HG03432 (cell line): ENCODE data around the gene FBLIM1.
"Not testable (repeated sequence)": the region's sequence is repeated elsewhere in the genome, so short reads cannot be mapped to it uniquely, and the experiment has no call there.

Source experiments
- ATAC-seq: cut with Tn5 transposase; IDR thresholded peaks from one replicate; pipeline ENCODE4 v1.9.1; 2021; ENCODE audit warnings: mild to moderate bottlenecking, moderate library complexity; ENCODE audit not compliant: unreplicated experiment

FBLIM1 gene

DNA sequence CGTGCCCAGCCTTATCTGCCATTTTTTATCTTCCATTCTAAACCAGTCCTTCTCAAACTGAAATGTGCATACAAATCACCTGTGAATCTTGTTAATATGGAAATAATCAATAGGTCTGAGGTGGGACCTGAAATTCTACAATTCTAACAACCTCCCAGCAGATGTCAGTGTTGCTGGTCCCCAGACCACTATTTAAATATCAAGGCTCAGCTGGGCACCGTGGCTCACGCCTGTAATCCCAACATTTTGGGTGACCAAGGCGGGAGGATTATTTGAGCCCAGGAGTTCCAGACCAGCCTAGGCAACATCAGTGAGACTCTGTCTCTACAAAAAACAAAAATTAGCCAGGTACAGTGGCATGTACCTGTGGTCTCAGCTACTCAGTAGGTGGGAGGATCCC lies 44.8 kb downstream of the FBLIM1 start:
- no peak for ATAC-seq

DNA sequence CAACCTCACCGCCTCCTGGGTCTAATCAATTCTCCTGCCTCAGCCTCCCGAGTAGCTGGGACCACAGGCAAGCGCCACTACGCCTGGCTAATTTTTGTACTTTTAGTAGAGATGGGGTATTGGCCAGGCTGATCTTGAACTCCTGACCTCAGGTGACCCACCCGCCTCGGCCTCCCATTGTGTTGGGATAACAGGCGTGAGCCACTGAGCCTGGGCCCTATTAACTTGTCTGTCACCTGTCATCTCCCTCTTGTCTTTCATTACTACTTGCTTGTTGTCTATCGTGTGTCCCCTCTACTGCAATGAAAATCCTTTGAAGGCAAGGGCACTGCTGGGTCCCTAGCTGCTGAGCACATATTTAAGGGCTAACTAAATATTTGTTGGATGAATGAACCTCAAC lies 45.5 kb downstream of the FBLIM1 start:
- ATAC-seq: no peak

DNA sequence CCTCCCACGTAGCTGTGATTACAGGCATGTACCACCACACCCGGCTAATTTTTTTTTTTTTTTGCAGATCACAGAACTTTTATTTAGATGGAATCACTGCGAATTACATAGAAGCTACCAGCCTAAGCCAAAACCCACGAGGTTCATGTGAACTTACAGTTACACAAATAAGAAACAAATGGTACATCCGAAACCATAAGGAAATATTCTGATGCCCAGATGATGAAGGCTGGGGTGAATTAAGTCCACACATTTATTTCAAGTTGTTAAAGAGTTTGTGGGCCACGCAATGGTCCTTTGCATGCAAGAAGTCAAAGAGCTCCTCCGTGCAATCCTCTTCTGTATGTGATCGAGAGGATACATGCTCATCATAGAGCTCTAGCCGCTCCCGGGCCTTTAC lies 48.5 kb downstream of the FBLIM1 start:
- ATAC-seq: no peak

DNA sequence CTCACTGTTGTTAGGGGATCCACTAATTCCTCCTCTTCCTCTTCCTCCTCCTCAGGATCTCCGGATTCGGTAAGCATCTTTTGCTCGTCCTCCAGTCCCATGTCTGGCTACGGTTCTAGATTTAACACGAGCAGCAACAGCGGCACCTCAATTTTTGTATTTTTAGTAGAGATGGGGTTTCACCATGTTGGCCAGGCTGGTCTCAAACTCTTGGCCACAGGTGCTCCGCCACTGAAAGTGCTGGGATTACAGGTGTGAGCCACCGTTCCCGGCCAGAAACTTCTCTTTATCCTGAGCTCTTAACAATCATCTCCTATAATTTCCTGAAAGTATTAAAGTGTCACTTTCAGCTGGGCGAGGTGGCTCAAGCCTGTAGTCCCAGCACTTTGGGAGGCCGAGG lies 49.0 kb downstream of the FBLIM1 start, which contains the start of gene UQCRHL:
UQCRHL (minus strand) TSS at position 101 of the 400 bp plus-strand sequence; CDS start at position 101, 0 bp downstream.
- not testable (repeated sequence) for ATAC-seq

DNA sequence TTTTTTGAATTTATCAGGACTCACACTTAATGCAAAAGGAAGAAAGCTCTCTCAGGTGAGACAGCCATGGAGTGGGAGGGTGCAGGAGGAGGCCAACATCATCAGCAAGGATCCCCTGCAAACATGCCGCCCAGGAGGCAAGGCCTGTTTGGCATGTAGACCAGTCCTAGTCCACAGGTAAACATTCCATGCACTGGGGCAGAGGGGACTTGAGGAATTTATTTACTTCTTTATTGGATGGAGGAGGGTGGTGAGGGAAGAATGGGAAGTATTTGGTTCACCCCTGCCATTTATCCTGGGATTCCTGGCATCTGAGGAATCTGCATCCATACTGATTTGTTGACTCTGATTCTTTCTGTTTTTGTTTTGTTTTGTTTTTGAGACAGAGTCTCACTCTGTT lies 50.4 kb downstream of the FBLIM1 start:
- ATAC-seq: no peak

DNA sequence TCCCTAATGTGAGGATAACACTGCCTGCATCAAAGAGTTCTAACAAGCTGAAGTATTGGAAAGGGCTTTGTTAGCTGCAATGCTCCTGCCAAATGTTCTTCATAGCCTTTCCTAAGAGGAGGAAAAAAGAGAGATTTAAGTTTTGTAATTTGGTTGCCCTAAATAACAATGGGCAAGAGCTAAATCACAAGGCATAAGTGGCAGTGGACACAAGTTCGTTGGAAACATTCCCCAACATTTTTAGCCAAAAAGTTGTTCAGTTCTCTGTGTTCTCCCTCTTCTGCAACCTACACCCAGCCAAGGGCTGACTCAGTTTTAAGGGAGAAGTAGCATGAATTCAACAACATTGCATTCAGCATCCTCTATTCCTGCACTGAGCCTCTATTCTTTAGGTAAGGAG lies 51.5 kb downstream of the FBLIM1 start:
- no peak for ATAC-seq

DNA sequence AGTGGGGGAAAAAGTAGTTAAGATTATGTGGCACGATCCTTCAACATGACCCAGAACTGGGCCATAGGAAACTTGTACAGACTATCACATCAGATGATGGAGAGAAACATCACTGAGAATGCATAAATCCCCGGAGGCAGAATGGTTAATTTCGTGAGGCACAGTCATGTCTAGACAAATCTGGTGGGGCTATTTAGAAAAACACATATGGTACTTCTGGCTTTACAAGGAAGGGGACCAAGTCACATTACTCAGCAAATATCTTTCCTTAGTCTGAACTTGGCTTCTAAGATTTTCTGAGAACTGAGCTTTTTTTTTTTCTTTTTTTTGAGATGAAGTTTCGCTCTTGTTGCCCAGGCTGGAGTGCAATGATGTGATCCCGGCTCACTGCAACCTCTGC lies 58.1 kb downstream of the FBLIM1 start:
- ATAC-seq: no peak

DNA sequence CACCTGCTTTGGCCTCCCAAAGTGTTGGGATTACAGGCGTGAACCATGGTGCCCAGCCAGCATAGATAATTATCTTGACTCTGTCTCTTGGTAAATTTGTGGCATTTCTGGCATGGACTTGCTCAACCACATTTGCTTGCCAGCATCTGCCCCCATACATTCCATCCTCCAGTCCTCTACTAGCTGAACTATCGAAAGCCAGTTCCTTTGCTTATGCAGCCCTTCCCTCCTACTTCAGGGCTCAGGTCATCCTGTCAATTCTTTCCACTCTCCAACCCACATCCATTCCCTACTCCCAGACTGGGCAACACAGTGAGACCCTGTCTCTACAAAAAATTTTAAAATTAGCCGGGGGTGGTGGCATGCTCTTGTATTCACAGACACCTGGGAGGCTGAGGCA lies 61.9 kb downstream of the FBLIM1 start:
- ATAC-seq: no peak

DNA sequence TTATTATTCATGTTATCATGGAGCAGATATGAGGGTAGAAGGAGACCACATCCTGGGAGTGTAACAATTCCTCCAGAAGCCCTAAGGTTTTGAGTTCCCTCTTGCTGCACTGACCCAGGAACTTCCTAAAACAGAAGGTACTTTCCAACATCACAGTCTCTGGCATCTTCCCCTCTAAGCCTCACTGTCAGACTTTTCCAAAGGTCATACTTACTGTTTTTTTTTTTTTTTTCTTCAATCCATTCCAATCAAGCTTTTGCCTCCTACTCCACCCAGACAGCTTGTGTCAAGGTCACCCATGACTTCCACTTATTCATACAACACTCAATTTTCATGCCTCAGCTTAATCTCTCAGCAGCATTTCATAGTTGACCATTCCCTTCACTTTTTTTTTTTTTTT lies 67.2 kb downstream of the FBLIM1 start:
- no peak for ATAC-seq

DNA sequence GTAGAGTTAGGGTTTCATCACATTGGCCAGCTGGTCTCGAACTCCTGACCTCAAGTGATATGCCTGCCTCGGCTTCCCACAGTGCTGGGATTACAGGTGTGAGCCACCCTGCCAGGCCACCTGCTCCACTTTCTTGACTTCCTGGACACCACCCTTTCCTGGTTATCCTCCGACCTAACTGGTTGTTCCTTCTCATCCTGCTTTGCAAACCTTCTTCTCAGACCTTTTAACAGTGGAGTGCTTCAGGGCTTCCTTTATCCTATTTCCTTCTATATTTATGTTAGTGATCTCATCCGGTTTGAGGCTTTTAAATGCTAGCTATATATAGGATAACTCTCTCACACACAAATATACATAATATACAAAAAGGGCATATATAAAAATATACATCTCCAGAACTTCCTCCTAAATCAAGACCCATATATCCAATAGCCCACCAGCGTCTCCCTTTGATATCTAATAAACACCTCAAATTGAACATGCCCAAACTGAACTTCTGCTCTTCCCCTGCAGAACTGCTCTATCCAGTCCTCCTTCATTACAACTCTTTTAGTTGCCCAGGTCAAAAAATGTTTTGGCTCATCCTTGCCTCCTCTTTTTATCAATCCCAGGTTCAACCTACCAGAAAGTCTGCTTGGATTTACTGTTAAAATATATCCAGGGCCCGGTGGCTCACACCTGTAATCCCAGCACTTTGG lies 68.4 kb downstream of the FBLIM1 start:
- no peak for ATAC-seq

DNA sequence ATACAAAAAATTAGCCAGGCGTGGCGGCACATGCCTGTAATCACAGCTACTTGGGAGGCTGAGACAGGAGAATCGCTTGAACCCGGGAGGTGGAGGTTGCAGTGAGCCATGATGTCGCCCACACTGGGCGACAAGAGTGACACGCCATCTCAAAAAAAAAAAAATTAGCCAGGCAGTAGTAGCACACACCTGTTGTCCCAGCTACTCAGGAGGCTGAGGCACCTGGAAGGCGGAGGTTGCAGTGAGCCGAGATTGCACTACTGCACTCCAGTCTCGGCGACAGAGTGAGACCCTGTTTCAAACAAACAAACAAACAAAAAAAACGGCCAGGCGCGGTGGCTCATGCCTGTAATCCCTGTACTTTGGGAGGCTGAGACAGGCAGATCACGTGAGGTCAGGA lies 69.0 kb downstream of the FBLIM1 start:
- ATAC-seq: not testable (repeated sequence)

DNA sequence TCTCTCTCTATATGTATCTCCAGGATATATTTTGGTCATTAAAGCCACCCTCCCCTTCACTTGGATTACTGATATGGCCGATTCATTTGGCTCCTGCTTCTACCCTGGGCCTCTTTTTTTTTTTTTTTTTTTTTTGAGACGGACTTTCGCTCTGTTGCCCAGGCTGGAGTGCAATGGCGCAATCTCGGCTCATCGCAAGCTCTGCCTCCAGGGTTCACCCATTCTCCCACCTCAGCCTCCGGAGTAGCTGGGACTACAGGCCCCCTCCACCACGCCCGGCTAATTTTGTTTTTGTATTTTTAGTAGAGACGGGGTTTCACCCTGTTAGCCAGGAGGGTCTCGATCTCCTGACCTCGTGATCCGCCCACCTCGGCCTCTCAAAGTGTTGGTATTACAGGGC lies 70.3 kb downstream of the FBLIM1 start:
- not testable (repeated sequence) for ATAC-seq

DNA sequence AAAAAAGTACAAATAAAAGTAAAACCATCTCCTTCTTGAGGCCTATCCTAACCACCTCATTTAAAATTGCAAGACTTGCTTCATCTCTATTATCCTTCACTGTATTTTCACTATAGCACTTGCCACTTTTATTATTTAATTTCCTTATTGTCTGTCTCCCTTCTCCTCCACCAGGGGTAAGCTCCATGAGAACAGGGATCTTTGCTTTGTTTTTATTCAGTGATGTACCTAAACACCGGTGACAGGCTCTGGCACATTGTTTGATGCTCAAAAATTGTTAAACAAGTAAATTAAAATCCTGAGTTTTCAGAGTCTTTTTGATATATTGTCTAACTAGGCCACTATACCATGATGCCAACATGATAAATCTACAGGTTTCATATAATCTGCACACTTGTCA lies 71.7 kb downstream of the FBLIM1 start:
- ATAC-seq: no peak

DNA sequence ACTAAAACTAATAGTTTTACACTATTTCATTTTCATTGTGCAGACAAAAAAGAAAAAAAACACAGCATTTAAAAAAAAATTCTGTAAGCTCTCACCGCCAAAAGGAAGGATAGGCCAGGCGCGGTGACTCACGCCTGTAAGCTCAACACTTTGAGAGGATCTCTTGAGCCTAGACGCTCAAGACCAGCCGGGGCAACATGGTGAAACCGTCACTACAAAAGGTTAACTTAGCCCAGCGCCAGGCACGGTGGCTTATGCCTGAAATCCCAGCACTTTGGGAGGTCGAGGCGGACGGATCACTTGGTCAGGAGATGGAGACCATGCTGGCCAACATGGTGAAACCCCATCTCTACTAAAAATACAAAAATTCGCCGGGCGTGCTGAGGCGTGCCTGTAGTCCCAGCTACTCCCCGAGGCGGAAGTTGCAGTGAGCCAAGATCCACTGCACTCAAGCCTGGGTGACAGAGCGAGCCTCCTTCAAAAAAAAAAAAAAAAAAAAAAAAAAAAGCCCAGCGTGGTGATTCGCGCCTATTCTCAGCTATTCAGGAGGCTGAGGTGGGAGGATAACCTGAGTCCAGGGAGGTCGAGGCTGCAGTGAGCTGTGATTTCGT lies 74.6 kb downstream of the FBLIM1 start:
- ATAC-seq: no peak

DNA sequence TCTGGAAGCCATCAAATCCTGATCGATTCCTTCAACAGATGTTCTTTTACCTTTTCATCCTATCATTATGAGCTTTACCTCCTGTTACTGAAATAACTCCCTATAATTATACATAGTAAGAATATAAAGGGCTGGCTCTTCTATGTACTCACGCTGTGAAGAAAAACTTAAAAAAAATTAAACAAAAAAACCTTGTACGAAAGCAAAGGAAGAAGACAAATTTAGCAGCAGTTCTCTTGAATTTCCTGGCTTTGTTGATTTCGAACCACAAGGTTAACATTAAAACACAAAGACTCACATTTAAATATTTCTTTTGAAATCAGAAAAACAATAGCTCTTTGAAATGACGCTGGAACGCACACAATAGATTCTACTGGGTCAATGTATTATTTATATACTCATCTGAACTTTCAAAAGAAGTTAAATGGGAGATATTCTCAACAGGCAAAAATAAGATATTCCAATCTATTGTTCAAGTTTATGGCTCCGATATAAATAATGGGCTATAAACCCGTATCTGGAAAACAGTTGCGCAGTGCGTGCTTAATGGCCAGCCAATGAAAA lies 75.3 kb downstream of the FBLIM1 start:
- no peak for ATAC-seq

DNA sequence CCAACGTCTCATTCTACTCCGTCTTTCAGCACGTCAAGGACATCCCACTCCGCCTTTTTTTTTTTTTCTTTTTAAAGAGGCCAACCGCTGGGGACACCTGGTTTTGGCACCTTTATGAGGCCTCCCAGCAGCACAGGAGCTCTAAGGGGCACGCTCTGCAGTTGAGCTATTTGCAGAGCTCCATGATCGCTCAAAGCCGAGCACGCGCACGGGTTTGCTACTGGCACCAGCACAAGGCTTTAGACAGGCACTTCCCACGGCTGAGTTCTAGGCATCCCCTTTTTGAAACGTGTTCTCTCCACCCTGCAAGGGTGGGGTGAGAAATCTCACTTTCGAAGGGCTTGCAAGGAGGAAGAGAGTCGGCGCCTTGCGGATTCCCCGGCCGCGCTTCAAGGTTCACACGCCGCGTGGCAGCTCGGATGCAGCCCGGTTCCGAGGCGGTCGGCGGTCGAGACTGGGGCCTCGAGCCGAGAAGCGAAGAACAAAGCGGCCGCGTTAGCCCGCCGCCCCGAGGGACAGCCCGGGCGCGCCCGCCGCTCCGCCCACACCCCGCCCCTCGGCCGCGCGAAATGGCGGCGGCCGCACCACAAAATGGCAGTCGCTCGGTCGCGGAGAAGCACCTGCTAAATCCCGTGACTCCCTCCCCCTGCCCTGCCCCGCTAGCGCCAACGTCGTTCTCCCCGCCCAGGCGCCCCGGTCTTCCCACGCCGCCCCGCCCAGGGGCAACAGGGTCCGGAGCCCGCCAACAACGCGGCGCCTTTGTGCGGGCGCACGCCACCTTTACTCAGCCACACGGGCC lies 76.0 kb downstream of the FBLIM1 start:
- ATAC-seq: peak; percentile 62

DNA sequence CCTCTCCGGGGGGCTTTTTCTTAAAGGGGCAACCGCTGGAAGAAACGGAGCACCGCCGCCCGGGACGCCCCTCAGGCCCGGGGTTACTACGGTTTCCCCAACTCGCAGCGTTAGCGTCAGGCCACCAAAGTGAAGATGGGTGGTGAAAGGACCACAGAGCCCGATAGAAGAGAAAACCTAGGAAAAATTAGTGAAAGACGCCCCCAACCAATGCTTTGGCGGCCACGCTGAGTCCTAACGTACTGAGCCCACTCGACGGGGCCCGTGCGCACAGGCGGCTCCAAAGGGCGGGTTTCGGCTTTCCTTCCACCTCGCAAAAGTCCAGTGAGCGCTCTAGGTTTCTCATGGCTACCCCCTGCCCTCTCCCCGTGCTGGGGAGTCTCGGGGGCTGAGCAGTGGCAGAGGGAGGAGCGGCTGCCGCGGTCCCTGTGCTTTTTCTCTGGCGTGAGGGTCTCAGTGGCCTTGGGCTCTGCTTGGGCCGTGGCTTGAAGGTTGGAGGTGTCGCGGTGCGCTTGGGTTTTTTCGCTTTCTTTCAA lies 76.7 kb downstream of the FBLIM1 start:
- peak; percentile 12 for ATAC-seq

DNA sequence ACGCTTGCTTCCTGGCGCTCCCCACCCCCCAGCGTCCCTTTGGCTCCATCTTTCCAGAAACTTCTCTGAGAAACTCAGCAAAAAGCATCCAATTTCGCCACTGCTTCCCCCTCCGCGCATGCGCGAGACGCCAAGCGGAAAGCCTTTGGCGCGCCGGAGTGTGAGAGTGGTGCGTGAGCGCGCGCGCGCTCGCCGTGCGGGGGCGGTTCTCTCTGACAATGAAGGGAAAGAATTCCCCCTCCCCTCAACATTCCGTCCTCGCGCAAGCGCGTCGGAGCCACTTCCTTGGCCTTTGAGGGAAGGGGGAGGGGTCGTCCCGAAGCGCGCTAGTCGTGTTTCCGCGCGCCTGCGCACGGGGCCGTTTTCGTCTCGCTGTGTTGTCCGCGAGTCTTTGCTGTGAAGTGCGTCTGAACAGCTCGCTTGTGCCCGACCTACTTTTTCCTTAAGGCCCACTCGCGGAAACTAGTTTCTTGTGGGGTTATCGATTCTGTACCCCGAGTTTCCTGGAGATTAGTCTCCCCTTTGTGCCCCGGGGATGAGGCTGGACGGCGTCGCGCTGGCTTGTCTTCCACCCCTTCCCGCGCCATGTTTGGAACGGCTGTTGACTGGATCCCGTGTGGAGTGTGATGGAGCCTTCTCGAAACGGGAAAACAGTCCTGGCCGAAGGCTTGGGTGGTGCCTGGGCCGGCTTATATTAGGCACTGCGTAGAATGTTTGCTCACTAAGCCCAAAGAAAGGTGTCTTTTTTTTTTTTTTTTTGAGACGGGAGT lies 77.3 kb downstream of the FBLIM1 start:
- ATAC-seq: peak; percentile 48
